Adrenal gland (tissue), 12 donors: Measurements from ENCODE around the gene HOXC5. TPM values are rescaled to one million over a fixed set of nuclear protein-coding genes. Genes with fewer than 3 reads are reported as not detected.
A peak's percentile ranks its signal among the peaks of the same experiment; 100 is the strongest.

ENCODE experiments used
- DNase-seq, 7 donors: peaks; one replicate each; pipeline ENCODE4 v3.0.0-alpha.2; 2019 to 2020
- H3K27ac ChIP-seq, 5 donors: fragments of 200-600 bp; sonication (generic) in 4 of 5; 1 replicate in 3 of 5; 2 replicates in 2 of 5; pipeline versions ENCODE4 v1.5.1 to v1.8.0; 2016 to 2020; ENCODE audit warnings: mild to moderate bottlenecking in 1 of 5
- H3K27me3 ChIP-seq: fragments of 200-600 bp; 2 replicates; pipeline ENCODE4 v1.8.0; 2021
- H3K36me3 ChIP-seq, 2 donors: fragments of 200-600 bp; replicated peaks in 1 of 2; 1 replicate in 1 of 2; 2 replicates in 1 of 2; pipeline versions ENCODE4 v1.5.1 to v1.8.0; 2018 to 2022
- H3K4me1 ChIP-seq, 2 donors: fragments of 200-600 bp; replicated peaks in 1 of 2; 1 replicate in 1 of 2; 2 replicates in 1 of 2; pipeline versions ENCODE4 v1.5.1 to v1.8.0; 2018 to 2021
- H3K4me3 ChIP-seq, 4 donors: fragments of 200-600 bp; sonication (generic) in 3 of 4; one replicate each; pipeline ENCODE4 v1.5.1; 2016 to 2018
- H3K9me3 ChIP-seq, 3 donors: fragments of 200-600 bp; sonication (generic) in 1 of 3; replicated peaks in 1 of 3; 1 replicate in 2 of 3; 2 replicates in 1 of 3; pipeline versions ENCODE4 v1.5.1 to v1.8.0; 2016 to 2021
- CTCF ChIP-seq, 6 experiments: fragments of 450-650 bp in 4 of 6; fragments of 200-600 bp in 2 of 6; sonication (generic) in 1 of 6; IDR thresholded peaks; 1 replicate in 5 of 6; 2 replicates in 1 of 6; pipeline versions ENCODE4 v1.5.1 to v1.8.0; 2016 to 2021; ENCODE audit warnings: antibody characterized with exemption in 6 of 6, mild to moderate bottlenecking in 2 of 6, moderate library complexity in 1 of 6
- POLR2A ChIP-seq, 2 donors: fragments of 450-650 bp; IDR thresholded peaks; one replicate each; pipeline ENCODE4 v1.6.1; 2017; ENCODE audit warnings: antibody characterized with exemption in 2 of 2, mild to moderate bottlenecking in 2 of 2, moderate library complexity in 1 of 2
- whole genome bisulfite sequencing, 4 donors: extraction: QIAGEN DNeasy Blood & Tissue Kit in 2 of 4; methylation state at CpG; one replicate each; pipeline versions ENCODE4 v1.1.5 to v1.1.7; 2013 to 2017; 5-methylcytosine and 5-hydroxymethylcytosine counted together
- intact Hi-C, 2 donors: fragments of 100-400 bp; cut with DNase I; formaldehyde crosslinking; loops; one replicate each; pipeline versions ENCODE4 v1.14.1 to v1.15.0; 2022 to 2023
- polyA plus RNA-seq, 3 donors: library from polyadenylated mRNA; stranded (reverse); fragments of 200-250 nt in 2 of 3; fragments of 350-450 nt in 1 of 3; fragmentation: Illumina TruSeq in 1 of 3; extraction: RNeasy Lipid Tissue Mini Kit (QIAGEN cat#74804) in 1 of 3; gene quantifications; one replicate each; pipeline ENCODE4 v1.2.3, GENCODE V29; 2013 to 2014
- total RNA-seq, 9 donors: library from RNA; depleted of rRNA in 4 of 9; stranded (reverse); fragments of >200 nt in 4 of 9; fragments of 120-200 nt in 1 of 9; fragmentation: NEBNext Ultra II Directional in 1 of 9; extraction: Animal tissue kit (Norgen Biotek cat#: 25700) in 1 of 9; gene quantifications; one replicate each; pipeline versions ENCODE4 v1.1.0 to v1.2.4, GENCODE V29; 2013 to 2023
- donor health status: healthy with polysubstance abuse.
- donor health status: Bipolar disorder and iron deficiency.
- donor health status: DM: yes; HTN: yes; CAD: no.
- donor health status: DM: no; HTN: no; CAD: no.
- donor health status: DM: no; HTN: no; CAD: no.
- donor health status: DM: yes; HTN: yes; CAD: no.

HOXC5 gene
- total and polyA plus RNA-seq, 12 donors: 0.36 to 1.9 (median 0.77) TPM

GRCh38 chr12:54050482-54050810 is 17.6 kb downstream of the HOXC5 start:
- TF ChIP-seq POLR2A (IDR thresholded peaks at IDR 0.05): no peak
- no peak for TF ChIP-seq CTCF (IDR thresholded peaks at IDR 0.05)

GRCh38 chr12:54051026-54051842 is 18.4 kb downstream of the HOXC5 start:
- intact Hi-C loops: no loop called here
- Histone ChIP-seq H3K27me3 (peaks cover 3% of the 10 kb centered on the region), H3K9me3 (no peaks in the 10 kb centered on the region), H3K27ac (peak overlapping the region in 3 of 5 donors; percentile 5 to 81 (median 78)), H3K36me3 (no peaks in the 10 kb centered on the region), H3K4me1 (peaks cover 0 to 13% of the 10 kb centered on the region in 2 donors), H3K4me3 (no peak overlapping the region)
- no peak for DNase-seq
- TF ChIP-seq POLR2A (IDR thresholded peaks at IDR 0.05) (no peak), CTCF (IDR thresholded peaks at IDR 0.05) (no peak)
- WGBS, 4 donors: 65 to 74% (median 67%) methylated on average over 10 to 12 of the region's 12 CpGs

More at GRCh38 chr12:54050482-54050810, 17.6 kb downstream of the HOXC5 start:
- Histone ChIP-seq H3K36me3 (no peaks in the 10 kb centered on the region), H3K4me1 (peaks cover 0 to 13% of the 10 kb centered on the region in 2 donors), H3K27ac (peak overlapping the region in 2 of 5 donors; percentile 15 to 41), H3K9me3 (no peaks in the 10 kb centered on the region), H3K4me3 (peak overlapping the region in 1 of 4 donors; percentile 29), H3K27me3 (peaks cover 3% of the 10 kb centered on the region)
- 55 to 66% (median 60%) methylated on average over 2 of the region's 2 CpGs for WGBS, 4 donors
- no peak for DNase-seq
- intact Hi-C loops: no loop called here

GRCh38 chr12:54051874-54052437 is 19.1 kb downstream of the HOXC5 start:
- Histone ChIP-seq H3K27me3 (peaks cover 3% of the 10 kb centered on the region), H3K4me1 (peaks cover 0 to 13% of the 10 kb centered on the region in 2 donors), H3K27ac (peak overlapping the region in 2 of 5 donors; percentile 78 to 81), H3K9me3 (no peaks in the 10 kb centered on the region), H3K4me3 (peak overlapping the region in 1 of 4 donors; percentile 6), H3K36me3 (no peaks in the 10 kb centered on the region)
- intact Hi-C loops: no loop called here
- peak in 1 of 7 donors; percentile 76 for DNase-seq
- 54 to 72% (median 63%) methylated on average over 24 of the region's 24 CpGs for WGBS, 4 donors
- TF ChIP-seq CTCF (IDR thresholded peaks at IDR 0.05) (no peak), POLR2A (IDR thresholded peaks at IDR 0.05) (no peak)

- Histone ChIP-seq H3K4me1 (peaks cover 0 to 13% of the 10 kb centered on the region in 2 donors), H3K27me3 (no peaks in the 10 kb centered on the region), H3K27ac (peak overlapping the region in 3 of 5 donors; percentile 21 to 81 (median 78)), H3K9me3 (no peaks in the 10 kb centered on the region), H3K4me3 (peak overlapping the region in 1 of 4 donors; percentile 6), H3K36me3 (no peaks in the 10 kb centered on the region)
- DNase-seq: no peak
- WGBS, 4 donors: 55 to 74% (median 59%) methylated on average over 6 to 10 of the region's 10 CpGs
- intact Hi-C loops: no loop called here
- TF ChIP-seq POLR2A (IDR thresholded peaks at IDR 0.05) (no peak), CTCF (IDR thresholded peaks at IDR 0.05) (no peak)
These were observed 19.7 kb downstream of the HOXC5 start for GRCh38 chr12:54052438-54053002.
